Measurements from ENCODE around the gene ZNF665. TPM values are rescaled to one million over a fixed set of nuclear protein-coding genes. Genes with fewer than 3 reads are reported as not detected.

ZNF665 gene
- total RNA-seq, 2 experiments from 2014 or later: 9.8 to 12.2 TPM

GRCh38 chr19:53157626-53158025 lies 35.5 kb downstream of the ZNF665 start:
- TF ChIP-seq EZH2phosphoT487 (IDR thresholded peaks at IDR 0.05; ENCODE audit: borderline replicate concordance, low read depth, low read length): no peak
- TF ChIP-seq CTCF (conservative IDR thresholded peaks at IDR 0.05; ENCODE audit: low read length): no peak
- no peak overlapping the region for H3K27ac ChIP-seq (ENCODE audit: low read depth, low read length, poor library complexity, severe bottlenecking)
- ChIA-PET CTCF (ENCODE audit: unreplicated experiment) (interaction anchor here (0.6 kb wide), 1 partner anchor 631 kb away, joined by 3 read pairs; no protein-coding TSS in a partner anchor), POLR2A (no interaction called here)
- no peaks in the 10 kb centered on the region for H4K20me1 ChIP-seq (ENCODE audit: insufficient read depth, low read length)
- DNase-seq (ENCODE audit: low spot score): no peak
- H2AFZ ChIP-seq (ENCODE audit: low read length): no peak overlapping the region
- H3K4me1 ChIP-seq (ENCODE audit: insufficient read depth, low read length, poor library complexity, severe bottlenecking): peaks cover 11% of the 10 kb centered on the region
- peaks cover 37% of the 10 kb centered on the region for H3K36me3 ChIP-seq (ENCODE audit: insufficient read depth, low read length)
- intact Hi-C loops (cut with micrococcal nuclease; ENCODE audit: unreplicated experiment): no loop called here
- peak overlapping the region; percentile 81 for H3K4me2 ChIP-seq (ENCODE audit: low read length)
- peaks cover 15% of the 10 kb centered on the region for H3K9me3 ChIP-seq (ENCODE audit: low read length)
- H3K4me3 ChIP-seq (ENCODE audit: low read depth, low read length, poor library complexity, severe bottlenecking): peak overlapping the region; percentile 77
- peaks cover 17% of the 10 kb centered on the region; the same call in 1 of the 2 replicates for H3K79me2 ChIP-seq (ENCODE audit: insufficient read depth, low read depth, low read length)
- no peaks in the 10 kb centered on the region for H3K9me2 ChIP-seq (ENCODE audit: insufficient read depth, low read length)
- BruUV-seq (replicated peaks): no TSS peak

GRCh38 chr19:53156850-53157249 lies 36.3 kb downstream of the ZNF665 start:
- no peak for TF ChIP-seq EZH2phosphoT487 (IDR thresholded peaks at IDR 0.05; ENCODE audit: borderline replicate concordance, low read depth, low read length)
- TF ChIP-seq CTCF (conservative IDR thresholded peaks at IDR 0.05; ENCODE audit: low read length): no peak
- ChIA-PET POLR2A (no interaction called here), CTCF (ENCODE audit: unreplicated experiment) (no interaction called here)
- Histone ChIP-seq H3K27ac (ENCODE audit: low read depth, low read length, poor library complexity, severe bottlenecking) (no peak overlapping the region), H2AFZ (ENCODE audit: low read length) (no peak overlapping the region), H3K36me3 (ENCODE audit: insufficient read depth, low read length) (peaks cover 42% of the 10 kb centered on the region), H3K9me2 (ENCODE audit: insufficient read depth, low read length) (no peaks in the 10 kb centered on the region), H3K4me3 (ENCODE audit: low read depth, low read length, poor library complexity, severe bottlenecking) (peak overlapping the region; percentile 77), H3K4me2 (ENCODE audit: low read length) (peak overlapping the region; percentile 81), H3K9me3 (ENCODE audit: low read length) (peaks cover 15% of the 10 kb centered on the region), H4K20me1 (ENCODE audit: insufficient read depth, low read length) (no peaks in the 10 kb centered on the region), H3K4me1 (ENCODE audit: insufficient read depth, low read length, poor library complexity, severe bottlenecking) (peaks cover 11% of the 10 kb centered on the region), H3K79me2 (ENCODE audit: insufficient read depth, low read depth, low read length) (peaks cover 17% of the 10 kb centered on the region; the same call in 1 of the 2 replicates)
- intact Hi-C loops (cut with micrococcal nuclease; ENCODE audit: unreplicated experiment): no loop called here
- DNase-seq (ENCODE audit: low spot score): no peak
- no TSS peak for BruUV-seq (replicated peaks)

- peaks cover 91% of the 10 kb centered on the region for H3K36me3 ChIP-seq (ENCODE audit: insufficient read depth, low read length)
- no peaks in the 10 kb centered on the region for H3K4me1 ChIP-seq (ENCODE audit: insufficient read depth, low read length, poor library complexity, severe bottlenecking)
- H3K9me3 ChIP-seq (ENCODE audit: low read length): peaks cover 42% of the 10 kb centered on the region
- H3K27ac ChIP-seq (ENCODE audit: low read depth, low read length, poor library complexity, severe bottlenecking): no peak overlapping the region
- ChIA-PET CTCF (ENCODE audit: unreplicated experiment) (no interaction called here), POLR2A (no interaction called here)
- no peak for TF ChIP-seq CTCF (conservative IDR thresholded peaks at IDR 0.05; ENCODE audit: low read length)
- TF ChIP-seq EZH2phosphoT487 (IDR thresholded peaks at IDR 0.05; ENCODE audit: borderline replicate concordance, low read depth, low read length): no peak
- intact Hi-C loops (cut with micrococcal nuclease; ENCODE audit: unreplicated experiment): no loop called here
- no peaks in the 10 kb centered on the region for H3K9me2 ChIP-seq (ENCODE audit: insufficient read depth, low read length)
- no TSS peak for BruUV-seq (replicated peaks)
- no peak for DNase-seq (ENCODE audit: low spot score)
- H4K20me1 ChIP-seq (ENCODE audit: insufficient read depth, low read length): no peaks in the 10 kb centered on the region
- H3K4me2 ChIP-seq (ENCODE audit: low read length): no peak overlapping the region
- no peaks in the 10 kb centered on the region for H3K79me2 ChIP-seq (ENCODE audit: insufficient read depth, low read depth, low read length)
- H2AFZ ChIP-seq (ENCODE audit: low read length): no peak overlapping the region
- H3K4me3 ChIP-seq (ENCODE audit: low read depth, low read length, poor library complexity, severe bottlenecking): no peak overlapping the region
Measured at GRCh38 chr19:53147645-53148044, 45.5 kb downstream of the ZNF665 start.
